SK-N-SH treated with all-trans-retinoic acid at 6 μM for 48 hours (cell line): ENCODE data around the gene VMAC.

Experiments
- ESRRG ChIP-seq: fragments of 250-450 bp; sonication (Bioruptor Pico); IDR thresholded peaks from 2 replicates; pipeline ENCODE4 v1.6.1; 2021; ENCODE audit warnings: mild to moderate bottlenecking
- GLIS3 ChIP-seq: fragments of 250-450 bp; sonication (Bioruptor Pico); IDR thresholded peaks from 2 replicates; pipeline ENCODE4 v1.5.0; 2020; ENCODE audit warnings: mild to moderate bottlenecking, moderate library complexity
- OSR1 ChIP-seq: fragments of 250-450 bp; sonication (Bioruptor Pico); IDR thresholded peaks from 2 replicates; pipeline ENCODE4 v1.8.0; 2022; ENCODE audit warnings: moderate library complexity, mild to moderate bottlenecking, inconsistent platforms
- SNAI2 ChIP-seq: fragments of 250-450 bp; sonication (Bioruptor Pico); IDR thresholded peaks from 2 replicates; pipeline ENCODE4 v1.5.0; 2020; ENCODE audit warnings: mild to moderate bottlenecking, moderate library complexity
- TCF4 ChIP-seq: fragments of 250-450 bp; sonication (Bioruptor Pico); IDR thresholded peaks from 2 replicates; pipeline ENCODE4 v1.8.0; 2021; ENCODE audit warnings: mild to moderate bottlenecking, moderate library complexity, borderline replicate concordance
- ZFP3 ChIP-seq: fragments of 250-450 bp; sonication (Bioruptor Pico); IDR thresholded peaks from 2 replicates; pipeline ENCODE4 v1.5.0; 2020; ENCODE audit warnings: mild to moderate bottlenecking, moderate library complexity
- ZFP30 ChIP-seq: fragments of 450-650 bp; formaldehyde crosslinking; IDR thresholded peaks from 2 replicates; pipeline ENCODE4 v1.5.0; 2022; ENCODE audit warnings: mild to moderate bottlenecking, moderate library complexity
- ZNF70 ChIP-seq: fragments of 450-650 bp; formaldehyde crosslinking; IDR thresholded peaks from 2 replicates; pipeline ENCODE4 v1.5.0; 2020; ENCODE audit warnings: mild to moderate bottlenecking, moderate library complexity
- ZNF8 ChIP-seq: fragments of 450-650 bp; formaldehyde crosslinking; IDR thresholded peaks from 2 replicates; pipeline ENCODE4 v1.5.0; 2020; ENCODE audit warnings: mild to moderate bottlenecking, moderate library complexity
- TF ChIP-seq, protein P1 (sequence below): fragments of 250-450 bp; sonication (Bioruptor Pico); IDR thresholded peaks from 2 replicates; pipeline ENCODE4 v1.5.0; 2020; ENCODE audit warnings: mild to moderate bottlenecking, moderate library complexity
- TF ChIP-seq, protein P2 (sequence below): fragments of 250-450 bp; sonication (Bioruptor Pico); IDR thresholded peaks from 2 replicates; pipeline ENCODE4 v1.8.0; 2020; ENCODE audit warnings: mild to moderate bottlenecking, moderate library complexity, borderline replicate concordance
- TF ChIP-seq, protein P3 (sequence below): fragments of 250-450 bp; sonication (Bioruptor Pico); IDR thresholded peaks from 2 replicates; pipeline ENCODE4 v1.5.1; 2020; ENCODE audit warnings: low read depth, mild to moderate bottlenecking, moderate library complexity
- TF ChIP-seq, protein P4 (sequence below): fragments of 250-450 bp; sonication (Bioruptor Pico); IDR thresholded peaks from 2 replicates; pipeline ENCODE4 v1.8.0; 2021; ENCODE audit warnings: low read depth, mild to moderate bottlenecking, moderate library complexity, borderline replicate concordance

DNA sequence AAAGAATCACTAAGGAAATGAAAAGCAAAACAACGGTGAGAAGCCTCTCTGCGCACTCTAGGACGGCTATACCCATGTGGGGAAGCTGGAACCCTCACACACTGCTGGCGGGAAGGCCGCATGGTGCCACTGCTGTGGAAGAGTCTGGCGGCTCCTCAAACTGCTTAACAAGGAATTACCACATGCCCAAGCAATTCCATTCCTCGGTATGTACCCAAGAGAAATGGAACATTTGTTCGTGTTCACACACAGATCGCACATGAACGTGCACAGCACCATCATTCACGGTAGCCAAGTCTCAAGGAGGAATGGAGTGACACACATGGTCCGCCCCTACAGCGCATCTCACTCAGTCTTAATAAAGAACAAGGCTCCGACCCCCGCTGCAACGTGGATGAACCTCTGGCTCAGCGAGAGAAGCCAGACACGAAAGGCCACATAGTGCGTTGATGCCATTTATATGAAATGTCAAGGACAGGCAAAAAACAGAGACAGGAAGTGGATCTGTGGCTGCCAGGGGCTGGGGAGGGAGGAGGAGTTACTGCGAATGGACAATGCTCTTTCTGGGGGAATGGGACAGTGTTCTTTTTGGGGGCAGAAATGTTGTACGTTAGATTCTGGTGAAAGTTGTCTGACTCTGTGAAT is 17.0 kb downstream of the VMAC start:
- TF ChIP-seq OSR1 (CRISPR knock-in tag) (no peak), ESRRG (CRISPR knock-in tag) (no peak), TCF4 (CRISPR knock-in tag) (no peak), ZNF70 (CRISPR knock-in tag) (no peak), ZFP30 (no peak), SNAI2 (CRISPR knock-in tag) (no peak), ZNF8 (no peak), ZFP3 (no peak), GLIS3 (no peak)
- TF ChIP-seq, protein P1, sequence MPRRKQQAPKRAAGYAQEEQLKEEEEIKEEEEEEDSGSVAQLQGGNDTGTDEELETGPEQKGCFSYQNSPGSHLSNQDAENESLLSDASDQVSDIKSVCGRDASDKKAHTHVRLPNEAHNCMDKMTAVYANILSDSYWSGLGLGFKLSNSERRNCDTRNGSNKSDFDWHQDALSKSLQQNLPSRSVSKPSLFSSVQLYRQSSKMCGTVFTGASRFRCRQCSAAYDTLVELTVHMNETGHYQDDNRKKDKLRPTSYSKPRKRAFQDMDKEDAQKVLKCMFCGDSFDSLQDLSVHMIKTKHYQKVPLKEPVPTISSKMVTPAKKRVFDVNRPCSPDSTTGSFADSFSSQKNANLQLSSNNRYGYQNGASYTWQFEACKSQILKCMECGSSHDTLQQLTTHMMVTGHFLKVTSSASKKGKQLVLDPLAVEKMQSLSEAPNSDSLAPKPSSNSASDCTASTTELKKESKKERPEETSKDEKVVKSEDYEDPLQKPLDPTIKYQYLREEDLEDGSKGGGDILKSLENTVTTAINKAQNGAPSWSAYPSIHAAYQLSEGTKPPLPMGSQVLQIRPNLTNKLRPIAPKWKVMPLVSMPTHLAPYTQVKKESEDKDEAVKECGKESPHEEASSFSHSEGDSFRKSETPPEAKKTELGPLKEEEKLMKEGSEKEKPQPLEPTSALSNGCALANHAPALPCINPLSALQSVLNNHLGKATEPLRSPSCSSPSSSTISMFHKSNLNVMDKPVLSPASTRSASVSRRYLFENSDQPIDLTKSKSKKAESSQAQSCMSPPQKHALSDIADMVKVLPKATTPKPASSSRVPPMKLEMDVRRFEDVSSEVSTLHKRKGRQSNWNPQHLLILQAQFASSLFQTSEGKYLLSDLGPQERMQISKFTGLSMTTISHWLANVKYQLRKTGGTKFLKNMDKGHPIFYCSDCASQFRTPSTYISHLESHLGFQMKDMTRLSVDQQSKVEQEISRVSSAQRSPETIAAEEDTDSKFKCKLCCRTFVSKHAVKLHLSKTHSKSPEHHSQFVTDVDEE (CRISPR knock-in tag): no peak
- TF ChIP-seq, protein P2, sequence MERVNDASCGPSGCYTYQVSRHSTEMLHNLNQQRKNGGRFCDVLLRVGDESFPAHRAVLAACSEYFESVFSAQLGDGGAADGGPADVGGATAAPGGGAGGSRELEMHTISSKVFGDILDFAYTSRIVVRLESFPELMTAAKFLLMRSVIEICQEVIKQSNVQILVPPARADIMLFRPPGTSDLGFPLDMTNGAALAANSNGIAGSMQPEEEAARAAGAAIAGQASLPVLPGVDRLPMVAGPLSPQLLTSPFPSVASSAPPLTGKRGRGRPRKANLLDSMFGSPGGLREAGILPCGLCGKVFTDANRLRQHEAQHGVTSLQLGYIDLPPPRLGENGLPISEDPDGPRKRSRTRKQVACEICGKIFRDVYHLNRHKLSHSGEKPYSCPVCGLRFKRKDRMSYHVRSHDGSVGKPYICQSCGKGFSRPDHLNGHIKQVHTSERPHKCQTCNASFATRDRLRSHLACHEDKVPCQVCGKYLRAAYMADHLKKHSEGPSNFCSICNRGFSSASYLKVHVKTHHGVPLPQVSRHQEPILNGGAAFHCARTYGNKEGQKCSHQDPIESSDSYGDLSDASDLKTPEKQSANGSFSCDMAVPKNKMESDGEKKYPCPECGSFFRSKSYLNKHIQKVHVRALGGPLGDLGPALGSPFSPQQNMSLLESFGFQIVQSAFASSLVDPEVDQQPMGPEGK (CRISPR knock-in tag): no peak
- TF ChIP-seq, protein P3, sequence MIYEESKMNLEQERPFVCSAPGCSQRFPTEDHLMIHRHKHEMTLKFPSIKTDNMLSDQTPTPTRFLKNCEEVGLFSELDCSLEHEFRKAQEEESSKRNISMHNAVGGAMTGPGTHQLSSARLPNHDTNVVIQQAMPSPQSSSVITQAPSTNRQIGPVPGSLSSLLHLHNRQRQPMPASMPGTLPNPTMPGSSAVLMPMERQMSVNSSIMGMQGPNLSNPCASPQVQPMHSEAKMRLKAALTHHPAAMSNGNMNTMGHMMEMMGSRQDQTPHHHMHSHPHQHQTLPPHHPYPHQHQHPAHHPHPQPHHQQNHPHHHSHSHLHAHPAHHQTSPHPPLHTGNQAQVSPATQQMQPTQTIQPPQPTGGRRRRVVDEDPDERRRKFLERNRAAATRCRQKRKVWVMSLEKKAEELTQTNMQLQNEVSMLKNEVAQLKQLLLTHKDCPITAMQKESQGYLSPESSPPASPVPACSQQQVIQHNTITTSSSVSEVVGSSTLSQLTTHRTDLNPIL (CRISPR knock-in tag): no peak
- TF ChIP-seq, protein P4, sequence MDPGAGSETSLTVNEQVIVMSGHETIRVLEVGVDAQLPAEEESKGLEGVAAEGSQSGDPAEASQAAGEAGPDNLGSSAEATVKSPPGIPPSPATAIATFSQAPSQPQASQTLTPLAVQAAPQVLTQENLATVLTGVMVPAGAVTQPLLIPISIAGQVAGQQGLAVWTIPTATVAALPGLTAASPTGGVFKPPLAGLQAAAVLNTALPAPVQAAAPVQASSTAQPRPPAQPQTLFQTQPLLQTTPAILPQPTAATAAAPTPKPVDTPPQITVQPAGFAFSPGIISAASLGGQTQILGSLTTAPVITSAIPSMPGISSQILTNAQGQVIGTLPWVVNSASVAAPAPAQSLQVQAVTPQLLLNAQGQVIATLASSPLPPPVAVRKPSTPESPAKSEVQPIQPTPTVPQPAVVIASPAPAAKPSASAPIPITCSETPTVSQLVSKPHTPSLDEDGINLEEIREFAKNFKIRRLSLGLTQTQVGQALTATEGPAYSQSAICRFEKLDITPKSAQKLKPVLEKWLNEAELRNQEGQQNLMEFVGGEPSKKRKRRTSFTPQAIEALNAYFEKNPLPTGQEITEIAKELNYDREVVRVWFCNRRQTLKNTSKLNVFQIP (CRISPR knock-in tag): no peak
